ENCODE data around the gene CNOT11. TPM values are rescaled to one million over a fixed set of nuclear protein-coding genes. Genes with fewer than 3 reads are reported as not detected.

CNOT11 gene
- polyA plus RNA-seq, 1 donor (not counting 4 experiments of a cell fraction or from before 2014, with no cell fraction given) = 83.1 TPM

- H3K27ac ChIP-seq (ENCODE audit: control insufficient read depth, insufficient read depth, low read length) = no peak overlapping the region
- H3K9ac ChIP-seq (ENCODE audit: control insufficient read depth, extremely low read depth, insufficient read depth, low read length) = no peak overlapping the region
- no peaks in the 10 kb centered on the region for H3K9me1 ChIP-seq (ENCODE audit: control insufficient read depth, extremely low read depth, insufficient read depth, low read length)
- no peak overlapping the region for H2AFZ ChIP-seq (ENCODE audit: control insufficient read depth, low read length)
- H4K20me1 ChIP-seq (ENCODE audit: control insufficient read depth, extremely low read depth, insufficient read depth, low read length) = no peaks in the 10 kb centered on the region
- H3K4me2 ChIP-seq (ENCODE audit: control insufficient read depth, extremely low read depth, insufficient read depth, low read depth, low read length) = no peak overlapping the region
- H3K36me3 ChIP-seq (ENCODE audit: control insufficient read depth in 2 of 2, extremely low read depth in 1 of 2, insufficient read depth in 2 of 2, low read length in 2 of 2) = peaks cover 31 to 56% of the 10 kb centered on the region in 2 experiments
- DNase-seq (ENCODE audit: low read depth, low spot score) (no peak), FAIRE-seq (no peak)
- dilution Hi-C loops (cut with MboI; ENCODE audit: extremely low pct_ligation_motif_present, low sequenced_read_pairs) = no loop called here
- no peak overlapping the region for H3K4me3 ChIP-seq (ENCODE audit: control insufficient read depth in 2 of 3, extremely low read depth in 1 of 3, insufficient read depth in 2 of 3, low read depth in 1 of 3, low read length in 3 of 3)
- H3K4me1 ChIP-seq (ENCODE audit: control insufficient read depth, extremely low read depth, insufficient read depth, low read length) = no peaks in the 10 kb centered on the region
- no peaks in the 10 kb centered on the region for H3K27me3 ChIP-seq (ENCODE audit: control insufficient read depth, extremely low read depth, insufficient read depth, low read length)
- H3K79me2 ChIP-seq (ENCODE audit: control insufficient read depth, insufficient read depth, low read length) = peaks cover 13% of the 10 kb centered on the region
- no peaks in the 10 kb centered on the region for H3K9me3 ChIP-seq (ENCODE audit: control insufficient read depth, low read depth, low read length)
- no peak for TF ChIP-seq EZH2 (IDR thresholded peaks at IDR 0.05; ENCODE audit: low read length)
- TF ChIP-seq CTCF (optimal IDR thresholded peaks at IDR 0.05 in 1 of 3, IDR thresholded peaks at IDR 0.05 in 1 of 3, conservative IDR thresholded peaks at IDR 0.05 in 1 of 3; ENCODE audit: extremely low read depth in 1 of 3, insufficient read depth in 2 of 3, low read length in 3 of 3) = no peak
Observed at GRCh38 chr2:101281482-101281881, 28.8 kb downstream of the CNOT11 start.

- H4K20me1 ChIP-seq (ENCODE audit: control insufficient read depth, extremely low read depth, insufficient read depth, low read length) = no peaks in the 10 kb centered on the region
- FAIRE-seq = no peak
- H3K27me3 ChIP-seq (ENCODE audit: control insufficient read depth, extremely low read depth, insufficient read depth, low read length) = no peaks in the 10 kb centered on the region
- dilution Hi-C loops (cut with MboI; ENCODE audit: extremely low pct_ligation_motif_present, low sequenced_read_pairs) = no loop called here
- H3K9me3 ChIP-seq (ENCODE audit: control insufficient read depth, low read depth, low read length) = no peaks in the 10 kb centered on the region
- no peak overlapping the region for H3K4me2 ChIP-seq (ENCODE audit: control insufficient read depth, extremely low read depth, insufficient read depth, low read depth, low read length)
- H3K4me1 ChIP-seq (ENCODE audit: control insufficient read depth, extremely low read depth, insufficient read depth, low read length) = no peaks in the 10 kb centered on the region
- H3K36me3 ChIP-seq (ENCODE audit: control insufficient read depth in 2 of 2, extremely low read depth in 1 of 2, insufficient read depth in 2 of 2, low read length in 2 of 2) = peaks cover 30 to 53% of the 10 kb centered on the region in 2 experiments
- H3K79me2 ChIP-seq (ENCODE audit: control insufficient read depth, insufficient read depth, low read length) = peaks cover 12% of the 10 kb centered on the region
- H3K9me1 ChIP-seq (ENCODE audit: control insufficient read depth, extremely low read depth, insufficient read depth, low read length) = no peaks in the 10 kb centered on the region
- H3K27ac ChIP-seq (ENCODE audit: control insufficient read depth, insufficient read depth, low read length) = no peak overlapping the region
- no peak for DNase-seq (ENCODE audit: low read depth, low spot score)
- H3K4me3 ChIP-seq (ENCODE audit: control insufficient read depth in 2 of 3, extremely low read depth in 1 of 3, insufficient read depth in 2 of 3, low read depth in 1 of 3, low read length in 3 of 3) = no peak overlapping the region
- no peak overlapping the region for H3K9ac ChIP-seq (ENCODE audit: control insufficient read depth, extremely low read depth, insufficient read depth, low read length)
- TF ChIP-seq EZH2 (IDR thresholded peaks at IDR 0.05; ENCODE audit: low read length) (no peak), CTCF (optimal IDR thresholded peaks at IDR 0.05 in 1 of 3, IDR thresholded peaks at IDR 0.05 in 1 of 3, conservative IDR thresholded peaks at IDR 0.05 in 1 of 3; ENCODE audit: extremely low read depth in 1 of 3, insufficient read depth in 2 of 3, low read length in 3 of 3) (no peak)
- H2AFZ ChIP-seq (ENCODE audit: control insufficient read depth, low read length) = no peak overlapping the region
Observed at GRCh38 chr2:101282980-101283379, 30.3 kb downstream of the CNOT11 start.

All from keratinocyte (primary cell).